Psoas muscle (tissue), 8 donors: Measurements from ENCODE around the gene DNAH11. TPM values are rescaled to one million over a fixed set of nuclear protein-coding genes. Genes with fewer than 3 reads are reported as not detected.

Experiments
- ATAC-seq, 4 donors: fragments of 200-7000 bp; cut with Tn5 transposase; one replicate each; pipeline ENCODE4 v1.9.1; 2020; ENCODE audit warnings: moderate library complexity in 3 of 4, mild to moderate bottlenecking in 2 of 4
- DNase-seq, 2 donors: peaks; one replicate each; pipeline ENCODE4 v3.0.0-alpha.2; 2020
- H3K27ac ChIP-seq: fragments of 200-600 bp; one replicate; pipeline ENCODE4 v1.8.0; 2022
- H3K27me3 ChIP-seq, 3 donors: fragments of 200-600 bp in 1 of 3; one replicate each; pipeline versions ENCODE4 v1.6.1 to v1.8.0; 2013 to 2022; ENCODE audit warnings: low read length in 2 of 3, mild to moderate bottlenecking in 2 of 3, moderate library complexity in 1 of 3; ENCODE audit not compliant: insufficient read depth in 3 of 3
- H3K36me3 ChIP-seq, 2 donors: fragments of 200-600 bp in 1 of 2; one replicate each; pipeline versions ENCODE4 v1.6.1 to v1.8.0; 2013 to 2022; ENCODE audit warnings: low read depth in 1 of 2, mild to moderate bottlenecking in 1 of 2, moderate library complexity in 1 of 2; ENCODE audit not compliant: insufficient read depth in 1 of 2
- H3K4me1 ChIP-seq: fragments of 200-600 bp; one replicate; pipeline ENCODE4 v1.8.0; 2022
- H3K4me3 ChIP-seq: fragments of 200-600 bp; one replicate; pipeline ENCODE4 v1.8.0; 2022; ENCODE audit warnings: mild to moderate bottlenecking
- H3K9me3 ChIP-seq: fragments of 200-600 bp; one replicate; pipeline ENCODE4 v1.8.0; 2022
- WGBS, 3 donors: extraction: QIAGEN DNeasy Blood & Tissue Kit; methylation state at CpG; one replicate each; pipeline versions ENCODE4 v1.1.6 to v1.1.7; 2013; 5-methylcytosine and 5-hydroxymethylcytosine counted together
- intact Hi-C, 2 donors: fragments of 100-400 bp; cut with DNase I; formaldehyde crosslinking; loops; one replicate each; pipeline versions ENCODE4 v1.11.0 to v1.14.2; 2022
- polyA plus RNA-seq, 3 donors: library from polyadenylated mRNA; stranded (reverse); fragments of 200-250 nt; gene quantifications; one replicate each; pipeline ENCODE4 v1.2.3, GENCODE V29; 2013
- total RNA-seq, 4 donors: library from RNA; stranded (reverse); fragmentation: NEBNext Ultra II Directional in 2 of 4; extraction: Animal tissue kit (Norgen Biotek cat#: 25700) in 2 of 4; gene quantifications; one replicate each; pipeline versions ENCODE4 v1.2.1 to v1.2.4, GENCODE V29; 2021 to 2023
- TF ChIP-seq, protein P1 (sequence below): fragments of 200-600 bp; IDR thresholded peaks from one replicate; pipeline ENCODE4 v1.8.0; 2022; ENCODE audit warnings: antibody characterized with exemption
- donor health status: healthy with polysubstance abuse.
- donor health status: DM: no; HTN: no; CAD: no; lungs with moderate emphysema.
- donor health status: Bipolar disorder and iron deficiency.
- donor health status: healthy.
- donor health status: DM: yes; HTN: yes; CAD: no.
- donor health status: DM: no; HTN: no; CAD: no.
- donor health status: DM: no; HTN: no; CAD: no.
- donor health status: DM: yes; HTN: yes; CAD: no.

Gene DNAH11
- total and polyA plus RNA-seq, 7 donors = 0.01 to 0.93 (median 0.28) TPM

DNA sequence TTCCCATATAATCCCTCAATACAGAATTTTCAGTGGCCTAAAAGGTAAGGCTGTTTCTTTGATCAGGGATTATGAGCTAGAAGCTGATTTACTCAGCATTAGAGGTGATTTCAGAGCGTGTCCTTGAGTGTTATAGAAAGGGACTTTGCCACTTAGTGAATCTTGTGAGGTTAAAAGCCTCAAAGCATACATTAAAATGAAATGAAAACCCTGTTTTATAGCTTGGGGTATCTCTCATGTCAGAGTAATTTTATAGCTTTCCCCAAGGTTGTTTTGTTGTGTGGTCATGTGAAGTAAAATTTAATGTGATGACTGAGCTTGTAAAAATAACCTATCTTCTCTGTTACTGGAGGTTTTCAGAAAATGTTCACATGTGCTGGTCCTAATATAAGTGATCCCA, 204.1 kb downstream of the DNAH11 start:
- Histone ChIP-seq H3K27ac (no peak overlapping the region), H3K36me3 (no peaks in the 10 kb centered on the region), H3K4me3 (no peak overlapping the region), H3K27me3 (peaks cover 0 to 2% (median 0%) of the 10 kb centered on the region in 3 donors), H3K9me3 (no peaks in the 10 kb centered on the region), H3K4me1 (no peaks in the 10 kb centered on the region)
- intact Hi-C loops = no loop called here
- 48 to 69% (median 63%) methylated on average over 1 of the region's 1 CpG for WGBS, 3 donors
- DNase-seq (no peak), ATAC-seq (no peak)
- TF ChIP-seq, protein P1, sequence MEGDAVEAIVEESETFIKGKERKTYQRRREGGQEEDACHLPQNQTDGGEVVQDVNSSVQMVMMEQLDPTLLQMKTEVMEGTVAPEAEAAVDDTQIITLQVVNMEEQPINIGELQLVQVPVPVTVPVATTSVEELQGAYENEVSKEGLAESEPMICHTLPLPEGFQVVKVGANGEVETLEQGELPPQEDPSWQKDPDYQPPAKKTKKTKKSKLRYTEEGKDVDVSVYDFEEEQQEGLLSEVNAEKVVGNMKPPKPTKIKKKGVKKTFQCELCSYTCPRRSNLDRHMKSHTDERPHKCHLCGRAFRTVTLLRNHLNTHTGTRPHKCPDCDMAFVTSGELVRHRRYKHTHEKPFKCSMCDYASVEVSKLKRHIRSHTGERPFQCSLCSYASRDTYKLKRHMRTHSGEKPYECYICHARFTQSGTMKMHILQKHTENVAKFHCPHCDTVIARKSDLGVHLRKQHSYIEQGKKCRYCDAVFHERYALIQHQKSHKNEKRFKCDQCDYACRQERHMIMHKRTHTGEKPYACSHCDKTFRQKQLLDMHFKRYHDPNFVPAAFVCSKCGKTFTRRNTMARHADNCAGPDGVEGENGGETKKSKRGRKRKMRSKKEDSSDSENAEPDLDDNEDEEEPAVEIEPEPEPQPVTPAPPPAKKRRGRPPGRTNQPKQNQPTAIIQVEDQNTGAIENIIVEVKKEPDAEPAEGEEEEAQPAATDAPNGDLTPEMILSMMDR = no peak

DNA sequence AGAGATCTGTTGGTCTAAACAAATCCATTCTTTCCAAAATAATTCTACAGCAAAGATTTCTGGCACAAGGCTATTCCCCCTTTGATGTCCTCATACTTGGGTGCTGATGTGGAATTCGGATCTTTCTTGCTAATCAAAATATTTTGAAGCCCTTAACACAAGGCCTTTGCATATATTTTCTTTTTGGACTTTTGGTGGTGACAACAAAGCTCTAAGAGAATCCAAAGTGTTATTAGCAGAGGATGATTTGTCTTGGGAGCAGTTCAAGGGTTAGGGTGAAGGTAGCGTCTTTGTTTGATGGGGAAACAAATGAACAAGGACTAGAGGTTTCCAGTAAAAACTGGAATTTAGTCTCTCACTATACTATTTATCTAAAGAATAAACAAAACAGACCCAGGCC, 205.0 kb downstream of the DNAH11 start:
- TF ChIP-seq, protein P1 = no peak
- ATAC-seq = no peak
- Histone ChIP-seq H3K9me3 (no peaks in the 10 kb centered on the region), H3K36me3 (no peaks in the 10 kb centered on the region), H3K4me1 (no peaks in the 10 kb centered on the region), H3K27me3 (no peaks in the 10 kb centered on the region), H3K27ac (no peak overlapping the region), H3K4me3 (no peak overlapping the region)
- WGBS, 3 donors = 72 to 81% (median 79%) methylated on average over 2 of the region's 2 CpGs
- intact Hi-C loops = no loop called here
- no peak for DNase-seq

DNA sequence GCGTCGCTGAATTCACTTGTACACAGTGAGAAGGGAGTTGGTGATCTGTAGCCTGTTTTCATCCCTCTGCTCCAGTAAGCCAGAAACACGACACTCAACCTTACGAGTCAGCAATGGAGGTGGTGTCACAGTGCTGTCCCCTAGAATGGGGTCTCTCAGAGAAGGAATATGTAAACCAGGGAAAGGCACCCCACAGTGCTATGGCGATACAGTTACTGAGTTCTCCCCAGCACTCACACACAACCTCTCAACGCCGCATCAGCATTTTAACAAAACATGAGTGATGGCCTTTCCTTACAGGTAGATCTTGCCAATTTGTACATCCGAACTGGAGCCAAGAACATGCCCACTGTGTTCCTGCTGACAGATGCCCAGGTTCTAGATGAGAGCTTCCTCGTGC, 206.5 kb downstream of the DNAH11 start:
- TF ChIP-seq, protein P1 = no peak
- Histone ChIP-seq H3K27me3 (no peaks in the 10 kb centered on the region), H3K4me3 (no peak overlapping the region), H3K9me3 (no peaks in the 10 kb centered on the region), H3K36me3 (no peaks in the 10 kb centered on the region), H3K27ac (no peak overlapping the region), H3K4me1 (no peaks in the 10 kb centered on the region)
- 62 to 75% (median 71%) methylated on average over 9 of the region's 9 CpGs for WGBS, 3 donors
- no peak for DNase-seq
- intact Hi-C loops = no loop called here
- ATAC-seq = no peak

DNA sequence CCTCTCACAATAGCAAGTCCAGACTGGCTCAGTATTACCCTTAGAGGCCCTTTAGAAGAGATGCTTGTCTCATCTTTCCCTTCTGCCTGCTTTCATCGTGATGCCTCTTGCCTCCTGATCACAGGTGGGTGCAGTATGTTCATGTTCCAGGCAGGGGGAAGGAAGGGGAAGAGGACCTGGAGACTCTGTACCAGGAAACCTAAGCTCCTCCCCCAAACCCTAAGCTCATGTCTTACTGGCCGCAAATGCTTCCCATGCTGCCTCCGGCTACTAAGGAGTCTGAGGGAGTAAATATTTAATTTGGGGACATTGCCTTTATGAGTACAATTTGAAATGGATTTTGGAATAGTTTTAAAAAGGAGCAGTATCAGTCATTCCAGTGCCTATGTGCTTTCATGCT, 210.2 kb downstream of the DNAH11 start:
- DNase-seq = no peak
- Histone ChIP-seq H3K36me3 (no peaks in the 10 kb centered on the region), H3K4me1 (no peaks in the 10 kb centered on the region), H3K27me3 (no peaks in the 10 kb centered on the region), H3K4me3 (no peak overlapping the region), H3K9me3 (no peaks in the 10 kb centered on the region), H3K27ac (no peak overlapping the region)
- intact Hi-C loops = no loop called here
- ATAC-seq = no peak
- WGBS, 3 donors = 53 to 60% (median 55%) methylated on average over 3 of the region's 3 CpGs
- TF ChIP-seq, protein P1 = no peak

DNA sequence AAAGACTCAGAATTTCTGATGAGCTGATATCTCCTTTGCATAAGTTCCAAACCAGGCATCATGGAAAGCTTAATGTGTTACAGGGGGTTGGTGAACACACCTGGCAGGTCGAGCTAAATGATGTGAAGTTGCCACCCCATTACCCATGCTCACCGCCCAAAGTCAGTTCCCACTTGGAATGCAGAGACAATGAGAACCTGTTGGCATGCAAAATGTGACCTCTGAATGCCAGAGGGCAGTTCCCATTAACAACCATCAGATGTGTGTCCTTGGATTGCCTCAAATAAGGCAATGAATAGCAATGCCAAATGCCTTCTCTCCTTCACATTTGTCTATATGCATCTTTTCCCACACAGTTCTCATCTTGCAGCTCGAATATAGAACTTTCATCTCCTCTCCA, 212.1 kb downstream of the DNAH11 start:
- TF ChIP-seq, protein P1 = no peak
- no peaks in the 10 kb centered on the region for H3K36me3 ChIP-seq
- H3K9me3 ChIP-seq = no peaks in the 10 kb centered on the region
- no peaks in the 10 kb centered on the region for H3K4me1 ChIP-seq
- 45 to 54% (median 51%) methylated on average over 3 of the region's 3 CpGs for WGBS, 3 donors
- DNase-seq (no peak), ATAC-seq (no peak)
- no peak overlapping the region for H3K4me3 ChIP-seq
- intact Hi-C loops = no loop called here
- H3K27me3 ChIP-seq = no peaks in the 10 kb centered on the region
- no peak overlapping the region for H3K27ac ChIP-seq
